ENCODE data around the gene EIF4ENIF1.

DNA sequence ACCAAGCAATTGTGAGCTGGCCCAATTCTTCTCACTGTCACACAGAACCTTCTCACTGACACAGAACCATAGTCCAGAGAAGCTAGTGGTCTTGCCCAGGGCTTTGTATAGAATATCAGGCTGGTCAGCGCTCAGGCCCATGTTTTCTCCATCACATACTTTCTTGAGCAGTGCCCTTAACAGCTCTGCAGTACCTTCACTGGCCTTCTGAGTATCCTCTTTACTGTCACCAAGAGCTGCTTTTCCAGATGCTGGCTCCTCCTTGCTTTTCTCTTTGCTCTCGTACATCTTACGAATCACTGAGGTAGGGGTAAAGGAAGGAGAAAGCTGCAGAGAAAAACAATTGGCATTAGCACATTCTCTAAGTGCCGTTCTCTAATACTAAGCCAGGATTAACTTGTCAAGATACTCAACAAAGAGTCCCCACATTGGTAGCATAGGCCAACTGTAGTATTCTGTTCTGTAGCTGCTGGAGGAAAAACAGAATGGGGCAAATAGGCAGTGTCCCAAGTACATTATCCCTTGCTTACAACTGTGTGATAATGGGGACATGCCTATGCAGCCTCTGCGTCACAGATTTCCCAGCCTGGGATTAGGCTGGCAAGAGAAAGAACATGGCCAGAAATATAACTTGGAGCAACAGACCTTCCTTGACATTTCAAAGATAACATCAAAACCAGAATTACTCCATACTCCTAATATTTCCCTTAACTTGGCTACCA, 46.7 kb downstream of the EIF4ENIF1 start:
- TF ChIP-seq CTCF (IDR thresholded peaks at IDR 0.05) (no peak), POLR2AphosphoS5 (IDR thresholded peaks at IDR 0.05) (no peak), POLR2A (IDR thresholded peaks at IDR 0.05; ENCODE audit: low read depth) (no peak), EP300 (IDR thresholded peaks at IDR 0.05) (no peak)
